K562 (cell line): Measurements from ENCODE around the gene USP14. TPM values are rescaled to one million over a fixed set of nuclear protein-coding genes. Genes with fewer than 3 reads are reported as not detected.
A peak's percentile ranks its signal among the peaks of the same experiment; 100 is the strongest.

Experiments
- BRCA1 ChIP-seq, 2 experiments: fragments of 450-650 bp in 1 of 2; sonication (generic) in 1 of 2; formaldehyde crosslinking in 1 of 2; IDR thresholded peaks; 2 replicates each; pipeline versions ENCODE4 v1.5.0 to v1.6.1; 2017 to 2020; ENCODE audit warnings: mild to moderate bottlenecking in 1 of 2, missing genetic modification reagents in 1 of 2
- FIP1L1 ChIP-seq: fragments of 200-400 bp; formaldehyde crosslinking; IDR thresholded peaks from 2 replicates; pipeline ENCODE4 v1.6.1; 2018; ENCODE audit warnings: mild to moderate bottlenecking, low read depth, low read length; ENCODE audit not compliant: poor library complexity, severe bottlenecking
- HIVEP1 ChIP-seq: fragments of 250-450 bp; sonication (Bioruptor Pico); IDR thresholded peaks from 2 replicates; pipeline ENCODE4 v1.4.0; 2020; ENCODE audit warnings: mild to moderate bottlenecking
- KLF10 ChIP-seq: fragments of 250-450 bp; sonication (Bioruptor Pico); IDR thresholded peaks from 2 replicates; pipeline ENCODE4 v1.6.1; 2021; ENCODE audit warnings: matching md5 sums
- MEF2D ChIP-seq: conservative IDR thresholded peaks from 2 replicates; pipeline ENCODE4 v1.6.1; 2016; ENCODE audit warnings: low read depth, missing genetic modification characterization, missing compliant biosample characterization
- MEIS2 ChIP-seq: fragments of 450-650 bp; IDR thresholded peaks from 2 replicates; pipeline ENCODE4 v1.6.1; 2014; ENCODE audit warnings: mild to moderate bottlenecking; ENCODE audit not compliant: partially characterized antibody
- NCOR1 ChIP-seq: fragments of 450-650 bp; IDR thresholded peaks from 2 replicates; pipeline ENCODE4 v1.6.1; 2016; ENCODE audit warnings: mild to moderate bottlenecking, moderate library complexity
- NFIC ChIP-seq: fragments of 450-650 bp; IDR thresholded peaks from 2 replicates; pipeline ENCODE4 v1.6.1; 2017; ENCODE audit warnings: mild to moderate bottlenecking, inconsistent platforms
- NFXL1 ChIP-seq: fragments of 450-650 bp; formaldehyde crosslinking; IDR thresholded peaks from 2 replicates; pipeline ENCODE4 v1.4.0; 2021; ENCODE audit warnings: mild to moderate bottlenecking
- NR3C1 ChIP-seq: sonication (generic); formaldehyde crosslinking; IDR thresholded peaks from 2 replicates; pipeline ENCODE4 v1.8.1; 2022; ENCODE audit warnings: missing genetic modification reagents
- PREB ChIP-seq: sonication (generic); formaldehyde crosslinking; IDR thresholded peaks from 2 replicates; pipeline ENCODE4 v1.8.1; 2023; ENCODE audit warnings: mild to moderate bottlenecking, missing genetic modification reagents
- SMAD4 ChIP-seq: fragments of 250-450 bp; sonication (Bioruptor Pico); conservative IDR thresholded peaks from 2 replicates; pipeline ENCODE4 v1.8.0; 2021; ENCODE audit warnings: inconsistent platforms, mild to moderate bottlenecking, moderate library complexity
- SRSF3 ChIP-seq: fragments of 200-400 bp; formaldehyde crosslinking; IDR thresholded peaks from 2 replicates; pipeline ENCODE4 v1.6.1; 2016; ENCODE audit warnings: mild to moderate bottlenecking, low read length, moderate library complexity; ENCODE audit not compliant: insufficient read depth
- SRSF9 ChIP-seq: fragments of 200-400 bp; formaldehyde crosslinking; IDR thresholded peaks from 2 replicates; pipeline ENCODE4 v1.6.1; 2017; ENCODE audit warnings: low read depth, low read length, borderline replicate concordance
- TCF3 ChIP-seq: sonication (generic); formaldehyde crosslinking; IDR thresholded peaks from 2 replicates; pipeline ENCODE4 v1.4.0; 2020; ENCODE audit warnings: mild to moderate bottlenecking, missing genetic modification reagents
- ZBTB9 ChIP-seq: fragments of 450-650 bp; formaldehyde crosslinking; IDR thresholded peaks from 2 replicates; pipeline ENCODE4 v1.4.0; 2020; ENCODE audit warnings: mild to moderate bottlenecking, moderate library complexity
- ZNF282 ChIP-seq: sonication (generic); formaldehyde crosslinking; IDR thresholded peaks from 2 replicates; pipeline ENCODE4 v1.8.1; 2023; ENCODE audit warnings: missing genetic modification reagents
- ZNF407 ChIP-seq: fragments of 450-650 bp; IDR thresholded peaks from 2 replicates; pipeline ENCODE4 v1.6.1; 2016; ENCODE audit warnings: low read depth
- ZNF445 ChIP-seq: fragments of 250-450 bp; sonication (Bioruptor Pico); IDR thresholded peaks from 2 replicates; pipeline ENCODE4 v1.4.0; 2020; ENCODE audit warnings: low read depth, mild to moderate bottlenecking, moderate library complexity
- polyA plus RNA-seq, 8 experiments: library from polyadenylated mRNA; depleted of rRNA in 4 of 8; stranded (reverse) in 5 of 8; unstranded in 3 of 8; fragments of >200 nt; fragmentation: Nextera tagmentation in 2 of 8; fragmentation: Illumina TruSeq in 1 of 8; extraction: Ambion mirVana in 2 of 8; extraction: Trizol in 1 of 8; gene quantifications; 2 replicates each; pipeline versions ENCODE4 v1.2.1 to v1.2.3, GENCODE V29; 2011 to 2014; ENCODE audit warnings: inconsistent platforms in 1 of 8, missing spikeins in 1 of 8
- total RNA-seq, 7 experiments: library from RNA; depleted of rRNA in 6 of 7; stranded (reverse); fragments of >200 nt in 6 of 7; fragmentation: Illumina TruSeq in 2 of 7; extraction: Trizol in 2 of 7; gene quantifications; 2 replicates each; pipeline versions ENCODE4 v1.2.1 to v1.2.3, GENCODE V29; 2011 to 2021; ENCODE audit warnings: low replicate concordance in 1 of 7

Gene USP14
- total and polyA plus RNA-seq, 9 of the 15 experiments (the other 6 are each of a cell fraction or from before 2014, with no cell fraction given) = 18.7 to 129 (median 40.3) TPM

- TF ChIP-seq PREB (CRISPR knock-in tag) (no peak), ZNF445 (CRISPR knock-in tag) (no peak), SRSF9 (no peak), ZBTB9 (CRISPR knock-in tag) (0 out of 2 replicates have a peak, but pooled peaks have one; percentile 40), TCF3 (CRISPR knock-in tag) (no peak), NFIC (no peak), MEIS2 (no peak), HIVEP1 (CRISPR knock-in tag) (no peak), ZNF407 (no peak), ZNF282 (CRISPR knock-in tag) (peak; percentile 56; the same call in 1 of the 2 replicates), NCOR1 (no peak), NR3C1 (CRISPR knock-in tag) (no peak), NFXL1 (CRISPR knock-in tag) (no peak), KLF10 (CRISPR knock-in tag) (no peak), SMAD4 (CRISPR knock-in tag) (peak; percentile 72; the same call in 1 of the 2 replicates), MEF2D (tag) (no peak), FIP1L1 (no peak), SRSF3 (no peak), BRCA1 (IDR thresholded peaks at IDR 0.05) (no peak), BRCA1 (CRISPR knock-in tag; IDR thresholded peaks at IDR 0.05) (no peak)
These were observed 46.9 kb upstream of the USP14 start (continued) for GRCh38 chr18:111306-112014.
